A549 treated with CORT108297 at 1 μM for 4 hours (cell line): ENCODE results near the gene SRMS. TPM values are rescaled to one million over a fixed set of nuclear protein-coding genes. Genes with fewer than 3 reads are reported as not detected.

Experiments
- total RNA-seq: library from RNA; stranded (reverse); fragments of 200-300 nt; extraction: Qiagen RNA extraction; gene quantifications from 5 replicates; pipeline ENCODE4 v1.2.3, GENCODE V29; 2022

The SRMS gene, protein sequence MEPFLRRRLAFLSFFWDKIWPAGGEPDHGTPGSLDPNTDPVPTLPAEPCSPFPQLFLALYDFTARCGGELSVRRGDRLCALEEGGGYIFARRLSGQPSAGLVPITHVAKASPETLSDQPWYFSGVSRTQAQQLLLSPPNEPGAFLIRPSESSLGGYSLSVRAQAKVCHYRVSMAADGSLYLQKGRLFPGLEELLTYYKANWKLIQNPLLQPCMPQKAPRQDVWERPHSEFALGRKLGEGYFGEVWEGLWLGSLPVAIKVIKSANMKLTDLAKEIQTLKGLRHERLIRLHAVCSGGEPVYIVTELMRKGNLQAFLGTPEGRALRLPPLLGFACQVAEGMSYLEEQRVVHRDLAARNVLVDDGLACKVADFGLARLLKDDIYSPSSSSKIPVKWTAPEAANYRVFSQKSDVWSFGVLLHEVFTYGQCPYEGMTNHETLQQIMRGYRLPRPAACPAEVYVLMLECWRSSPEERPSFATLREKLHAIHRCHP
- total RNA-seq: not detected in 5 replicates

GRCh38 chr20:63547725-63548480 is at the start of gene SRMS:
TSS of gene SRMS (minus strand) at chr20:63547749. CDS start at chr20:63547463, 286 bp downstream.

GRCh38 chr20:63574156-63574828 is 26.7 kb upstream of the SRMS start, which contains the start of gene HELZ2:
TSS of gene HELZ2 (minus strand) at chr20:63574239. CDS start at chr20:63572385, 1,854 bp downstream.

GRCh38 chr20:63553933-63554290 is 6.4 kb upstream of the SRMS start, which contains the start of gene FNDC11:
TSS of gene FNDC11 (plus strand) at chr20:63554159. CDS start at chr20:63555664, 1,505 bp downstream.

DNA sequence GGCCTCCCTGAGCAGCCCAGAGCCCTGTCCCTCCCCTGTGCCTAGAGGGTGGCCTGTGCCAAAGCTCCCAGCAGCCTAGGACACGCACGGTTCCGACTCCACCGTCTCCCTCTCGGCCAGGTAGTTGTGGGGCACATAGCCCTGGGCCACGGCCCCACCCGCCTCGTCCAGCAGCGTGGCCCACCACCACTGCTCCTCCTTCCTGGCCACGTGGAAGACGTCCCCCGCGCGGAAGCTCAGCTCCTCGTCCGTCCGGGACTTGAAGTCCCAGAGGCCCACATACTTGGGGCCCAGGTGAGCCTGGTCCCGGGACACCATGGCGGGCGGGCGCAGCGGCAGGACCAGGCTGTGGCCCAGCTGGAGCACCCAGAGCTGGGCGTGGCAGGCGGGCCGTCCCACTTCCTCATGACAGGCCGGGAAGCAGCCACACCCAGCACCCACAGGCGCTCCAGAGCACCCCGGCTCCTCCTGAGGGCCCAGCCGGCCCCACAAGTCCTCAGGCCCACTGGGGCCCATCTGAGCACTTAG is 10.5 kb downstream of the SRMS start, which contains the start of gene PTK6:
TSS of gene PTK6 (minus strand) at position 380 of the 528 bp plus-strand sequence. CDS start at position 318, 62 bp downstream.

GRCh38 chr20:63520504-63520933 is 27.0 kb downstream of the SRMS start, which contains the start of gene PPDPF:
TSS of gene PPDPF (plus strand) at chr20:63520765. CDS start at chr20:63521309, 544 bp downstream.

GRCh38 chr20:63498960-63499337 is 48.6 kb downstream of the SRMS start, which contains the start of gene EEF1A2:
TSS of gene EEF1A2 (minus strand) at chr20:63499083. CDS start at chr20:63497763, 1,320 bp downstream.

Other genes starting within 250 kb of the SRMS start
- gene CHRNA4, start 186.4 kb downstream of the SRMS start, total RNA-seq: 0.09 to 0.84 TPM (median 0.33 TPM) in 5 replicates
- gene KCNQ2, start 75.1 kb downstream of the SRMS start, total RNA-seq: 0.40 to 0.89 TPM (median 0.81 TPM) in 5 replicates
- 141 to 180 TPM (median 158 TPM) in 5 replicates for gene EEF1A2, start 48.7 kb downstream of the SRMS start, total RNA-seq
- 273 to 372 TPM (median 330 TPM) in 5 replicates for gene PPDPF, start 27.0 kb downstream of the SRMS start, total RNA-seq
- gene PTK6, start 10.4 kb downstream of the SRMS start, total RNA-seq: 2.2 to 3.5 TPM (median 3.2 TPM) in 5 replicates
- gene FNDC11, start 6.4 kb upstream of the SRMS start, total RNA-seq: 0.13 to 0.38 TPM (median 0.17 TPM) in 5 replicates
- gene HELZ2, start 26.5 kb upstream of the SRMS start, total RNA-seq: 7.3 to 13.1 TPM (median 9.4 TPM) in 5 replicates
- 8.5 to 11.7 TPM (median 10.5 TPM) in 5 replicates for gene GMEB2, start 79.4 kb upstream of the SRMS start, total RNA-seq
- 6.6 to 12.3 TPM (median 10.5 TPM) in 5 replicates for gene STMN3, start 105.7 kb upstream of the SRMS start, total RNA-seq
- gene RTEL1, start 110.6 kb upstream of the SRMS start, total RNA-seq: 4.8 to 8.3 TPM (median 7.7 TPM) in 5 replicates
- gene TNFRSF6B, start 148.9 kb upstream of the SRMS start, total RNA-seq: 0.47 to 1.4 TPM (median 0.76 TPM) in 5 replicates
- gene ARFRP1, start 160.2 kb upstream of the SRMS start, total RNA-seq: 29.1 to 43.6 TPM (median 39.1 TPM) in 5 replicates
- 22.2 to 32.0 TPM (median 28.6 TPM) in 5 replicates for gene ZGPAT, start 160.3 kb upstream of the SRMS start, total RNA-seq
- 4.0 to 12.2 TPM (median 10.7 TPM) in 5 replicates for gene LIME1, start 188.9 kb upstream of the SRMS start, total RNA-seq
- gene SLC2A4RG, start 192.0 kb upstream of the SRMS start, total RNA-seq: 57.2 to 111 TPM (median 97.3 TPM) in 5 replicates